Smooth muscle cell (in vitro differentiated cells): Measurements from ENCODE around the gene SLC8A3. TPM values are rescaled to one million over a fixed set of nuclear protein-coding genes. Genes with fewer than 3 reads are reported as not detected.
A peak's percentile ranks its signal among the peaks of the same experiment; 100 is the strongest.

Experiments
- DNase-seq: peaks from one replicate; lab custom pipeline; 2025; ENCODE audit not compliant: unreplicated experiment; lab: John Stamatoyannopoulos, UW
- H2AFZ ChIP-seq: fragments of 200-600 bp; sonication (generic); 2 replicates; pipeline ENCODE4 v1.6.0; 2016; ENCODE audit warnings: antibody characterized with exemption, low read depth, mild to moderate bottlenecking
- H3F3A ChIP-seq: fragments of 200-600 bp; sonication (generic); 2 replicates; pipeline ENCODE4 v1.6.0; 2017; ENCODE audit warnings: antibody characterized with exemption, low read depth
- H3K27ac ChIP-seq: fragments of 200-600 bp; sonication (generic); 2 replicates; pipeline ENCODE4 v1.5.1; 2016; ENCODE audit warnings: low read depth, mild to moderate bottlenecking
- H3K27me3 ChIP-seq: fragments of 200-600 bp; sonication (generic); 2 replicates; pipeline ENCODE4 v1.6.1; 2016; ENCODE audit warnings: low read depth, mild to moderate bottlenecking
- H3K36me3 ChIP-seq: fragments of 200-600 bp; sonication (generic); 2 replicates; pipeline ENCODE4 v1.5.1; 2016; ENCODE audit warnings: low read depth
- H3K4me1 ChIP-seq: fragments of 200-600 bp; sonication (generic); 2 replicates; pipeline ENCODE4 v1.5.1; 2016; ENCODE audit warnings: low read depth
- H3K4me2 ChIP-seq: fragments of 200-600 bp; sonication (generic); 2 replicates; pipeline ENCODE4 v1.6.0; 2016; ENCODE audit warnings: mild to moderate bottlenecking
- H3K4me3 ChIP-seq: fragments of 200-600 bp; sonication (generic); 2 replicates; pipeline ENCODE4 v1.5.1; 2016; ENCODE audit warnings: mild to moderate bottlenecking
- H3K79me2 ChIP-seq: fragments of 200-600 bp; sonication (generic); 2 replicates; pipeline ENCODE4 v1.6.0; 2016; ENCODE audit warnings: low read depth, mild to moderate bottlenecking
- H3K9ac ChIP-seq: fragments of 200-600 bp; sonication (generic); 2 replicates; pipeline ENCODE4 v1.6.0; 2016; ENCODE audit warnings: low read depth
- H3K9me3 ChIP-seq: fragments of 200-600 bp; sonication (generic); replicated peaks from 2 replicates; pipeline ENCODE4 v1.5.1; 2016; ENCODE audit warnings: low read depth
- H4K20me1 ChIP-seq: fragments of 200-600 bp; sonication (generic); 2 replicates; pipeline ENCODE4 v1.6.0; 2016; ENCODE audit warnings: low read depth
- WGBS: methylation state at CpG from one replicate; pipeline ENCODE4 v1.1.7; 2016; ENCODE audit warnings: low lambda C conversion rate; 5-methylcytosine and 5-hydroxymethylcytosine counted together
- polyA plus RNA-seq: library from polyadenylated mRNA; unstranded; fragments of >200 nt; fragmentation: Nextera tagmentation; extraction: Ambion mirVana; gene quantifications from 2 replicates; pipeline ENCODE4 v1.2.1, GENCODE V29; 2016
- total RNA-seq: library from RNA; depleted of rRNA; stranded (reverse); fragments of >200 nt; gene quantifications from 2 replicates; pipeline ENCODE4 v1.2.3, GENCODE V29; 2014
- TF ChIP-seq, protein P1 (sequence below): fragments of 200-600 bp; sonication (generic); IDR thresholded peaks from 2 replicates; pipeline ENCODE4 v1.5.1; 2017; ENCODE audit warnings: borderline replicate concordance, mild to moderate bottlenecking, antibody characterized with exemption; ENCODE audit not compliant: insufficient read depth, poor library complexity, severe bottlenecking

SLC8A3 gene
- total and polyA plus RNA-seq, 2 experiments from 2014 or later, result not detected

- no peaks in the 10 kb centered on the region for H3K36me3 ChIP-seq
- H3K4me1 ChIP-seq, result peaks cover 4% of the 10 kb centered on the region
- H3K27me3 ChIP-seq, result peaks cover 7% of the 10 kb centered on the region
- H3K9ac ChIP-seq, result no peak overlapping the region
- H3K4me2 ChIP-seq, result no peak overlapping the region
- no peak overlapping the region for H3K4me3 ChIP-seq
- H2AFZ ChIP-seq, result no peak overlapping the region
- DNase-seq, result no peak
- H3K27ac ChIP-seq, result peak overlapping the region; percentile 19
- H3K79me2 ChIP-seq, result no peaks in the 10 kb centered on the region
- no peaks in the 10 kb centered on the region for H4K20me1 ChIP-seq
- WGBS, result 89% methylated on average over 1 of the region's 1 CpG
- H3K9me3 ChIP-seq, result no peaks in the 10 kb centered on the region
- no peaks in the 10 kb centered on the region for H3F3A ChIP-seq
- TF ChIP-seq, protein P1, sequence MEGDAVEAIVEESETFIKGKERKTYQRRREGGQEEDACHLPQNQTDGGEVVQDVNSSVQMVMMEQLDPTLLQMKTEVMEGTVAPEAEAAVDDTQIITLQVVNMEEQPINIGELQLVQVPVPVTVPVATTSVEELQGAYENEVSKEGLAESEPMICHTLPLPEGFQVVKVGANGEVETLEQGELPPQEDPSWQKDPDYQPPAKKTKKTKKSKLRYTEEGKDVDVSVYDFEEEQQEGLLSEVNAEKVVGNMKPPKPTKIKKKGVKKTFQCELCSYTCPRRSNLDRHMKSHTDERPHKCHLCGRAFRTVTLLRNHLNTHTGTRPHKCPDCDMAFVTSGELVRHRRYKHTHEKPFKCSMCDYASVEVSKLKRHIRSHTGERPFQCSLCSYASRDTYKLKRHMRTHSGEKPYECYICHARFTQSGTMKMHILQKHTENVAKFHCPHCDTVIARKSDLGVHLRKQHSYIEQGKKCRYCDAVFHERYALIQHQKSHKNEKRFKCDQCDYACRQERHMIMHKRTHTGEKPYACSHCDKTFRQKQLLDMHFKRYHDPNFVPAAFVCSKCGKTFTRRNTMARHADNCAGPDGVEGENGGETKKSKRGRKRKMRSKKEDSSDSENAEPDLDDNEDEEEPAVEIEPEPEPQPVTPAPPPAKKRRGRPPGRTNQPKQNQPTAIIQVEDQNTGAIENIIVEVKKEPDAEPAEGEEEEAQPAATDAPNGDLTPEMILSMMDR, result no peak
Measured at GRCh38 chr14:69996216-69996615, 192.5 kb downstream of the SLC8A3 start.

Other genes with a start within 250 kb of the SLC8A3 start
- gene COX16, start 170.7 kb upstream of the SLC8A3 start, total RNA-seq, result 64.7 and 75.2 TPM in 2 replicates
- gene COX16, start 170.7 kb upstream of the SLC8A3 start, polyA plus RNA-seq, result 106 and 113 TPM in 2 replicates
- 14.8 and 18.0 TPM in 2 replicates for gene SYNJ2BP, start 228.1 kb upstream of the SLC8A3 start, total RNA-seq
- 18.8 and 22.6 TPM in 2 replicates for gene SYNJ2BP, start 228.1 kb upstream of the SLC8A3 start, polyA plus RNA-seq